Loucy (cell line): ENCODE measurements around the gene KAZALD1.

Experiments
- H2AFZ ChIP-seq: fragments of 200-600 bp; sonication (generic); 2 replicates; pipeline ENCODE4 v1.6.0; 2016; ENCODE audit warnings: antibody characterized with exemption, mild to moderate bottlenecking, low read length, moderate library complexity
- H3F3A ChIP-seq: fragments of 200-600 bp; 2 replicates; pipeline ENCODE4 v1.6.0; 2016; ENCODE audit warnings: antibody characterized with exemption, low read depth, mild to moderate bottlenecking
- H3K27me3 ChIP-seq: fragments of 200-600 bp; sonication (generic); 2 replicates; pipeline ENCODE4 v1.6.1; 2014; ENCODE audit warnings: low read length, mild to moderate bottlenecking; ENCODE audit not compliant: insufficient read depth, poor library complexity, severe bottlenecking
- H3K36me3 ChIP-seq: fragments of 200-600 bp; sonication (generic); 2 replicates; pipeline ENCODE4 v1.6.1; 2016; ENCODE audit warnings: low read length; ENCODE audit not compliant: insufficient read depth
- H3K4me1 ChIP-seq: fragments of 200-600 bp; sonication (generic); 2 replicates; pipeline ENCODE4 v1.5.1; 2014; ENCODE audit warnings: low read length, mild to moderate bottlenecking; ENCODE audit not compliant: insufficient read depth, poor library complexity, severe bottlenecking
- H3K4me2 ChIP-seq: fragments of 200-600 bp; sonication (generic); 2 replicates; pipeline ENCODE4 v1.6.0; 2014; ENCODE audit warnings: antibody characterized with exemption, low read length, low read depth, mild to moderate bottlenecking; ENCODE audit not compliant: poor library complexity, severe bottlenecking
- H3K4me3 ChIP-seq: fragments of 200-600 bp; sonication (generic); 2 replicates; pipeline ENCODE4 v1.5.1; 2014; ENCODE audit warnings: low read length, mild to moderate bottlenecking, mixed read lengths; ENCODE audit not compliant: poor library complexity, severe bottlenecking
- H3K79me2 ChIP-seq: fragments of 200-600 bp; sonication (generic); 2 replicates; pipeline ENCODE4 v1.6.1; 2014; ENCODE audit warnings: low read length; ENCODE audit not compliant: insufficient read depth
- H3K9ac ChIP-seq: fragments of 200-600 bp; sonication (generic); 2 replicates; pipeline ENCODE4 v1.6.0; 2014; ENCODE audit warnings: mild to moderate bottlenecking, low read depth, low read length, moderate library complexity; ENCODE audit not compliant: poor library complexity, severe bottlenecking
- H3K9me2 ChIP-seq: fragments of 200-600 bp; sonication (generic); replicated peaks from 2 replicates; pipeline ENCODE4 v1.6.1; 2016; ENCODE audit warnings: low read depth, low read length, mixed read lengths
- H3K9me3 ChIP-seq: fragments of 200-600 bp; sonication (generic); 2 replicates; pipeline ENCODE4 v1.6.1; 2014; ENCODE audit warnings: mild to moderate bottlenecking, antibody characterized with exemption, low read length, low read depth; ENCODE audit not compliant: insufficient read depth
- H4K20me1 ChIP-seq: fragments of 200-600 bp; sonication (generic); 2 replicates; pipeline ENCODE4 v1.6.0; 2014; ENCODE audit warnings: antibody characterized with exemption, low read length, mild to moderate bottlenecking; ENCODE audit not compliant: insufficient read depth, poor library complexity, severe bottlenecking
- CTCF ChIP-seq: fragments of 200-600 bp; sonication (generic); conservative IDR thresholded peaks from 2 replicates; pipeline ENCODE4 v1.5.1; 2014; ENCODE audit warnings: mild to moderate bottlenecking, antibody characterized with exemption, low read length
- EZH2phosphoT487 ChIP-seq: fragments of 200-600 bp; IDR thresholded peaks from 2 replicates; pipeline ENCODE4 v1.6.1; 2018; ENCODE audit warnings: antibody characterized with exemption, mild to moderate bottlenecking, moderate library complexity, borderline replicate concordance

Gene KAZALD1

GRCh38 chr10:101040061-101040460 is 21.7 kb upstream of the KAZALD1 start:
- TF ChIP-seq CTCF = no peak
- TF ChIP-seq EZH2phosphoT487 = no peak
- H3K4me1 ChIP-seq = peaks cover 22% of the 10 kb centered on the region
- peaks cover 5% of the 10 kb centered on the region; the same call in 1 of the 2 replicates for H3F3A ChIP-seq
- no peaks in the 10 kb centered on the region for H3K9me3 ChIP-seq
- no peaks in the 10 kb centered on the region for H3K9me2 ChIP-seq
- H4K20me1 ChIP-seq = no peaks in the 10 kb centered on the region
- no peak overlapping the region for H3K4me3 ChIP-seq
- no peak overlapping the region for H3K4me2 ChIP-seq
- H3K27me3 ChIP-seq = no peaks in the 10 kb centered on the region
- no peaks in the 10 kb centered on the region; the same call in 1 of the 2 replicates for H3K79me2 ChIP-seq
- no peak overlapping the region for H2AFZ ChIP-seq
- H3K36me3 ChIP-seq = peaks cover 12% of the 10 kb centered on the region; the same call in 1 of the 2 replicates
- H3K9ac ChIP-seq = no peak overlapping the region

GRCh38 chr10:101040851-101041250 is 20.9 kb upstream of the KAZALD1 start:
- no peak overlapping the region for H3K4me2 ChIP-seq
- H3K27me3 ChIP-seq = no peaks in the 10 kb centered on the region
- H3K36me3 ChIP-seq = peaks cover 12% of the 10 kb centered on the region; the same call in 1 of the 2 replicates
- H2AFZ ChIP-seq = no peak overlapping the region
- H3K4me1 ChIP-seq = peaks cover 22% of the 10 kb centered on the region
- no peaks in the 10 kb centered on the region for H3K9me2 ChIP-seq
- H3K9me3 ChIP-seq = no peaks in the 10 kb centered on the region
- H3K9ac ChIP-seq = no peak overlapping the region
- peaks cover 5% of the 10 kb centered on the region; the same call in 1 of the 2 replicates for H3F3A ChIP-seq
- TF ChIP-seq EZH2phosphoT487 (no peak), CTCF (no peak)
- no peak overlapping the region for H3K4me3 ChIP-seq
- H3K79me2 ChIP-seq = no peaks in the 10 kb centered on the region; the same call in 1 of the 2 replicates
- no peaks in the 10 kb centered on the region for H4K20me1 ChIP-seq

- H2AFZ ChIP-seq = no peak overlapping the region
- H3K9ac ChIP-seq = no peak overlapping the region
- H3K9me2 ChIP-seq = no peaks in the 10 kb centered on the region
- H3K27me3 ChIP-seq = no peaks in the 10 kb centered on the region
- no peaks in the 10 kb centered on the region; the same call in 1 of the 2 replicates for H3K79me2 ChIP-seq
- no peaks in the 10 kb centered on the region for H3K9me3 ChIP-seq
- H3F3A ChIP-seq = peaks cover 5% of the 10 kb centered on the region; the same call in 1 of the 2 replicates
- H3K36me3 ChIP-seq = peaks cover 12% of the 10 kb centered on the region; the same call in 1 of the 2 replicates
- peaks cover 22% of the 10 kb centered on the region for H3K4me1 ChIP-seq
- TF ChIP-seq EZH2phosphoT487 = no peak
- peak; percentile 87 for TF ChIP-seq CTCF
- H3K4me2 ChIP-seq = peak overlapping the region; percentile 10
- no peaks in the 10 kb centered on the region for H4K20me1 ChIP-seq
- H3K4me3 ChIP-seq = no peak overlapping the region
Observed at GRCh38 chr10:101041252-101041761, 20.5 kb upstream of the KAZALD1 start.
